Tibial nerve (tissue), 4 donors: ENCODE data around the gene BNC2. TPM values are rescaled to one million over a fixed set of nuclear protein-coding genes. Genes with fewer than 3 reads are reported as not detected.
A peak's percentile ranks its signal among the peaks of the same experiment; 100 is the strongest.

Source experiments
- DNase-seq, 2 donors: peaks; one replicate each; pipeline ENCODE4 v3.0.0-alpha.2; 2019; ENCODE audit warnings: low spot score in 2 of 2
- H3K27ac ChIP-seq, 4 donors: fragments of 200-600 bp; sonication (generic) in 3 of 4; one replicate each; pipeline ENCODE4 v1.5.1; 2017 to 2019; ENCODE audit warnings: mild to moderate bottlenecking in 1 of 4
- H3K27me3 ChIP-seq, 2 donors: fragments of 200-600 bp; sonication (generic) in 1 of 2; one replicate each; pipeline versions ENCODE4 v1.5.1 to v1.6.0; 2017 to 2019
- H3K36me3 ChIP-seq, 3 donors: fragments of 200-600 bp; sonication (generic); one replicate each; pipeline ENCODE4 v1.5.1; 2018 to 2019
- H3K4me1 ChIP-seq, 4 donors: fragments of 200-600 bp; sonication (generic) in 3 of 4; one replicate each; pipeline ENCODE4 v1.5.1; 2017 to 2019
- H3K4me3 ChIP-seq, 4 donors: fragments of 200-600 bp; sonication (generic) in 3 of 4; one replicate each; pipeline ENCODE4 v1.5.1; 2017 to 2019; ENCODE audit warnings: mild to moderate bottlenecking in 1 of 4, moderate library complexity in 1 of 4
- H3K9me3 ChIP-seq, 4 donors: fragments of 200-600 bp; sonication (generic) in 3 of 4; one replicate each; pipeline ENCODE4 v1.5.1; 2017 to 2019
- CTCF ChIP-seq, 5 experiments: fragments of 200-600 bp in 3 of 5; fragments of 450-650 bp in 2 of 5; sonication (generic) in 3 of 5; IDR thresholded peaks; one replicate each; pipeline ENCODE4 v1.5.1; 2016 to 2019; ENCODE audit warnings: antibody characterized with exemption in 5 of 5, mild to moderate bottlenecking in 3 of 5, moderate library complexity in 2 of 5
- EP300 ChIP-seq, 2 donors: sonication (generic); formaldehyde crosslinking; IDR thresholded peaks; one replicate each; pipeline ENCODE4 v1.6.1; 2017; ENCODE audit warnings: antibody characterized with exemption in 2 of 2, mild to moderate bottlenecking in 1 of 2
- POLR2A ChIP-seq, 2 donors: fragments of 450-650 bp; IDR thresholded peaks; one replicate each; pipeline ENCODE4 v1.6.1; 2017; ENCODE audit warnings: antibody characterized with exemption in 2 of 2, mild to moderate bottlenecking in 2 of 2, moderate library complexity in 2 of 2
- whole genome bisulfite sequencing, 2 donors: methylation state at CpG; one replicate each; pipeline ENCODE4 v1.1.5; 2018; 5-methylcytosine and 5-hydroxymethylcytosine counted together
- total RNA-seq, 4 donors: library from RNA; depleted of rRNA; stranded (reverse); fragments of >200 nt; gene quantifications; one replicate each; pipeline ENCODE4 v1.1.0, GENCODE V29; 2016

BNC2 gene
- total RNA-seq, 4 donors from 2014 or later, result 69.9 to 89.6 (median 88.4) TPM

DNA sequence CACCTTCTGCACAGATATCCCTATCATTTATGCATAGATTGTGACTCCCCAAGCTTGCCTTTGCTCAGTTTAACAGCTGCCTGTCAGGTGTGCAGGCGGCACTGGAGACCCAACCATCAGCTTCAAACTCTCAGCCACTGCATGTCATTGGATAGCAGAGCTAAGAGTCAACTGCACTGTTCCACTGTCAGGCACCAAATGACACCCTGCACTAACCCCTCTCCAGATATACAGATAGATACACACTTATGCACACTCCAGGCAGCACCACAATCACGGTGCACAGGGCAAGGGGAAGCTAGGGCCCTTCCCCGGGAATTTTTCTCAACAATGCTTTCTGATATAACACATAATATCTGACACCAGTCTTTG is 142.3 kb downstream of the BNC2 start:
- H3K27ac ChIP-seq, result peak overlapping the region in 2 of 4 donors; percentile 91 to 94
- H3K9me3 ChIP-seq, result no peaks in the 10 kb centered on the region
- no peak for TF ChIP-seq EP300 (IDR thresholded peaks at IDR 0.05)
- TF ChIP-seq POLR2A (IDR thresholded peaks at IDR 0.05), result no peak
- TF ChIP-seq CTCF (IDR thresholded peaks at IDR 0.05), result no peak
- no peak for DNase-seq
- peak overlapping the region; percentile 53 to 81 (median 54) for H3K4me3 ChIP-seq
- H3K27me3 ChIP-seq, result no peaks in the 10 kb centered on the region
- peaks cover 0 to 18% (median 0%) of the 10 kb centered on the region in 4 donors for H3K4me1 ChIP-seq
- 62 to 77% methylated on average over 3 of the region's 3 CpGs for WGBS, 2 donors
- no peaks in the 10 kb centered on the region for H3K36me3 ChIP-seq

DNA sequence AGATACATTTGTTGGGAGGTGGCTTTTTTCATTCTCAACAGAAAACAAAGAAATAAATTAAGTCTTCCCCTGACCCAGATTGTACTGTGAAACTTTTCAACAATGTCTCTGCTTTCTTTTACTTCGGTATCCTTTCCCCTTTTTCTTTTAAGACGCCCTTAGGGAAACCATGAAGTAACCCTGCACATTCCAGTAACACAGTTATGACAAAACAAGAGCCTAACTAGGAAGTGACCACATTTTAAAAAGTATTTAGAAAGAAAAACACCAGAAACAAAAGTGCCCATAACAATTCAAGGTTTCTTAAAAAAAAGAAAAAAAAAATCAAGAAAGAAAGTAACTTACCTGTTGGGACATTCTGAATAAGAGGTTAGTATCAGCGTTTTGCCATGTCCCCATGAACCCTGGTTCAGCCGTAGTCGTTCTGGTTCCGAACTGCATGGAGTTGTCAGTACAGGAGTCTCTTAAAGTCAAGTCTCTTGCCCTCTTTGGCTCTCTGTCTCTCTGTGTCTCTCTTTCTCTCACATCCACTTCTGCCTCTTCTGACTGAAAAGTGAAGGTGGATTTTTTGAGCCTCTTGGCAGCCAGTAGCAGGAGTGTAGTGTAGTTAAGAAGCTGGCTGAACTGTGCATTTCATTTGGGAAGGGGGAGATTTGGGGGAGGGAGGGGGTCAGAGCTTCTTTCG is 142.9 kb downstream of the BNC2 start:
- peaks cover 0 to 19% (median 0%) of the 10 kb centered on the region in 4 donors for H3K4me1 ChIP-seq
- H3K4me3 ChIP-seq, result peak overlapping the region; percentile 53 to 81 (median 54)
- H3K27ac ChIP-seq, result peak overlapping the region; percentile 67 to 94 (median 86)
- TF ChIP-seq EP300 (IDR thresholded peaks at IDR 0.05) (peak in 1 of 2 donors; percentile 14), POLR2A (IDR thresholded peaks at IDR 0.05) (no peak), CTCF (IDR thresholded peaks at IDR 0.05) (no peak)
- 32 to 38% methylated on average over 7 of the region's 7 CpGs for WGBS, 2 donors
- no peak for DNase-seq
- H3K36me3 ChIP-seq, result no peaks in the 10 kb centered on the region
- no peaks in the 10 kb centered on the region for H3K9me3 ChIP-seq
- no peaks in the 10 kb centered on the region for H3K27me3 ChIP-seq

DNA sequence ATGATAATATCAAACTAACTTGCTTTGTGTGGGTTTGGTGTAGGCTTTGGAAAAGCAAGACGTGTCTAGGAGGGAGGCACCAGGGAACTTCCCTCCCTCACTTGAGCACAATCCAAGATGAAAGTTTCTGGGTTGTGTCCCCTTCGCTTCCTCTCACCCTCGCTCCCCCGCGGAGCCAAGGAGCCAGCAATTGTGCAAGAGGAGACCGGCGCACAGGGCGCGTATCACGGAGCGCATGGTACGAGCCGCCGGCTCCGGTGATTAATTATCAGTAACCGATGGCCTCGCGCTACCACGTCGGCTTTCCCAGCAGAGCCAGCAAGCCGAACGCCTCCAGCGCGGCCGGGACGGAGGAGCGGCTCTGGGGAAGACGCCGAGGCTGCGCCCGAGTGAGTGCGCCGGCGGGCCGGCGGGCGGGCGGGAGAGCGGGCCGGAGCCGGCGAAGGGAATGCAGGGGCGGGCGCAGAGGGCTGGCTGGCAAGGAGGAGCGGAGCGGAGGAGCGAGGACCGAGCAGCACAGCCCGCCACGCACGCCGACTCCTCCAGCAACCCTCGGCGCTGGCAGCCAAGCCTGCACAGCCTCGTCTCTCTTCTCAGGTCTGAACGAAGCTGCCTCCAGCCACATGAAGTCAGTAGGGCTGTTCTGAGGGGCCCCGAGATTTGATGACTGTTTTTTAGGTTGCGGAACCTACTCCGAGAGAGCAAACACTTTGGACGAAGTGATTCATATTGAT is 143.6 kb downstream of the BNC2 start:
- Histone ChIP-seq H3K27me3 (no peaks in the 10 kb centered on the region), H3K4me3 (peak overlapping the region; percentile 53 to 81 (median 54)), H3K4me1 (peaks cover 0 to 23% (median 0%) of the 10 kb centered on the region in 4 donors), H3K36me3 (no peaks in the 10 kb centered on the region), H3K27ac (peak overlapping the region; percentile 67 to 94 (median 86)), H3K9me3 (no peaks in the 10 kb centered on the region)
- DNase-seq, result peak; percentile 72 to 79
- WGBS, 2 donors, result 1% methylated on average over 23 to 60 of the region's 60 CpGs
- TF ChIP-seq CTCF (IDR thresholded peaks at IDR 0.05), result no peak
- peak; percentile 45 to 50 for TF ChIP-seq POLR2A (IDR thresholded peaks at IDR 0.05)
- peak in 1 of 2 donors; percentile 94 for TF ChIP-seq EP300 (IDR thresholded peaks at IDR 0.05)

DNA sequence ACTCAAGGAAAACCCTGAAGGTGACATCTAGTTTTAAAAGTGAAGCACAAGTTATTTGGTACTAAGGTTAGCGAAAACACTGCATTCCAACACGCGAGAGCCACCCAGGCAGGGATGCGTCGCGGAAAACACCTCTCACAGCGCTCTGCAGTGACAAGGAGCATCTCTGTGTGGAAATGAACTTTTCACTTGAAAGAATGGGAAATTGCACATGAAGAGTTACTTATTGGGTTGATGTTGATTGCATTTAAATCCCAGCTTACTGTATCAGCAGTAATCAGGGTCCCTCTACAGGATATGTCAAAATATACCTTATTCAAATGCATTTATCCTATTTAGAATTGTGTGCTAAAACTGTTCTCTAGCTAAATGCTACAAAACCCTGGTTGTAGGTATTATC is 144.4 kb downstream of the BNC2 start:
- no peaks in the 10 kb centered on the region for H3K36me3 ChIP-seq
- no peak for DNase-seq
- H3K4me1 ChIP-seq, result peaks cover 0 to 23% (median 0%) of the 10 kb centered on the region in 4 donors
- no peaks in the 10 kb centered on the region for H3K9me3 ChIP-seq
- WGBS, 2 donors, result 51 to 63% methylated on average over 7 of the region's 7 CpGs
- peak overlapping the region in 2 of 4 donors; percentile 91 to 94 for H3K27ac ChIP-seq
- peak overlapping the region; percentile 4 to 81 (median 30) for H3K4me3 ChIP-seq
- no peaks in the 10 kb centered on the region for H3K27me3 ChIP-seq
- TF ChIP-seq POLR2A (IDR thresholded peaks at IDR 0.05) (no peak), EP300 (IDR thresholded peaks at IDR 0.05) (no peak), CTCF (IDR thresholded peaks at IDR 0.05) (no peak)

DNA sequence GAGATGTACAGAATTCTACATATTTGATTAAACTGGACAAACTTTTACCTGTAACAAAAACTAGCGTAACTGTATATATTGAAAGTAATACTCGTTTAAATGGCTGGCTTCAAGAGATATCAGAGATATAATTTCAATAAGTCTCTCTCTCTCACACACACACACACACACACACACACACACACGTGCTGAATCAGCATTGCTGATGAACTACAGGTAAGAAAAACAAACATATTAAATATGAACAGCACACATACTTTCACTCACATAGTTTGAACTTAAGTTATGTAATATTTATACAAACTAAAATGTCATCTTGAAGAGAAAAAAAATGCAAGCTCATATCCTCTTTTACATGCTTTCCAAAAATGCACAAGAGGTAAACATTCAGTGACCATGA is 145.4 kb downstream of the BNC2 start:
- Histone ChIP-seq H3K36me3 (no peaks in the 10 kb centered on the region), H3K4me3 (peak overlapping the region in 1 of 4 donors; percentile 81), H3K9me3 (no peaks in the 10 kb centered on the region), H3K4me1 (peaks cover 0 to 22% (median 3%) of the 10 kb centered on the region in 4 donors), H3K27me3 (no peaks in the 10 kb centered on the region), H3K27ac (peak overlapping the region in 3 of 4 donors; percentile 1 to 94 (median 91))
- no peak for TF ChIP-seq CTCF (IDR thresholded peaks at IDR 0.05)
- TF ChIP-seq POLR2A (IDR thresholded peaks at IDR 0.05), result no peak
- no peak for DNase-seq
- whole genome bisulfite sequencing, 2 donors, result 72 to 74% methylated on average over 3 of the region's 3 CpGs
